Gastrocnemius medialis (tissue), 4 donors: Measurements from ENCODE around the gene GPR78. TPM values are rescaled to one million over a fixed set of nuclear protein-coding genes. Genes with fewer than 3 reads are reported as not detected.

ENCODE experiments used
- ATAC-seq, 2 donors: fragments of 150-250 bp; one replicate each; pipeline ENCODE4 v1.9.1; 2016
- DNase-seq, 2 donors: peaks; one replicate each; pipeline ENCODE4 v3.0.0-alpha.2; 2019
- H3K27ac ChIP-seq, 4 donors: fragments of 200-600 bp; sonication (generic); 1 replicate in 1 of 4; 2 replicates in 3 of 4; pipeline ENCODE4 v1.5.1; 2016 to 2018; ENCODE audit warnings: mild to moderate bottlenecking in 2 of 4, moderate library complexity in 1 of 4
- H3K27me3 ChIP-seq, 3 donors: fragments of 200-600 bp; sonication (generic) in 2 of 3; 1 replicate in 1 of 3; 2 replicates in 2 of 3; pipeline versions ENCODE4 v1.5.1 to v1.6.0; 2016 to 2019; ENCODE audit warnings: mild to moderate bottlenecking in 1 of 3, moderate library complexity in 1 of 3
- H3K36me3 ChIP-seq, 2 donors: fragments of 200-600 bp; sonication (generic) in 1 of 2; one replicate each; pipeline ENCODE4 v1.5.1; 2017 to 2018
- H3K4me1 ChIP-seq, 2 donors: fragments of 200-600 bp; sonication (generic) in 1 of 2; one replicate each; pipeline ENCODE4 v1.5.1; 2016 to 2017; ENCODE audit warnings: mild to moderate bottlenecking in 2 of 2
- H3K4me3 ChIP-seq, 4 donors: fragments of 200-600 bp; sonication (generic) in 3 of 4; 1 replicate in 1 of 4; 2 replicates in 3 of 4; pipeline ENCODE4 v1.5.1; 2016 to 2019; ENCODE audit warnings: mild to moderate bottlenecking in 2 of 4
- H3K9me3 ChIP-seq, 3 donors: fragments of 200-600 bp; sonication (generic) in 2 of 3; 1 replicate in 1 of 3; 2 replicates in 2 of 3; pipeline ENCODE4 v1.5.1; 2016 to 2019
- POLR2A ChIP-seq, 2 donors: fragments of 450-650 bp; IDR thresholded peaks; one replicate each; pipeline ENCODE4 v1.6.1; 2017; ENCODE audit warnings: antibody characterized with exemption in 2 of 2, mild to moderate bottlenecking in 2 of 2, moderate library complexity in 2 of 2
- in situ Hi-C, 4 donors: fragments of 200-750 bp; cut with MboI; loops; one replicate each; pipeline versions ENCODE4 v1.15.0 to v1.8.0; 2017; ENCODE audit warnings: low sequenced_read_pairs in 4 of 4
- intact Hi-C: fragments of 100-400 bp; cut with DNase I; formaldehyde crosslinking; loops from one replicate; pipeline ENCODE4 v1.15.1; 2023; ENCODE audit warnings: low total_unique reads
- total RNA-seq, 4 donors: library from RNA; depleted of rRNA; stranded (reverse); fragments of >200 nt; gene quantifications; one replicate each; pipeline versions ENCODE4 v1.1.0 to v1.2.3, GENCODE V29; 2016
- TF ChIP-seq, protein P1 (sequence below), 5 experiments: fragments of 450-650 bp in 3 of 5; fragments of 200-600 bp in 2 of 5; sonication (generic) in 2 of 5; IDR thresholded peaks in 4 of 5; conservative IDR thresholded peaks in 1 of 5; 1 replicate in 4 of 5; 2 replicates in 1 of 5; pipeline ENCODE4 v1.5.1; 2016 to 2019; ENCODE audit warnings: antibody characterized with exemption in 5 of 5, mild to moderate bottlenecking in 3 of 5, moderate library complexity in 3 of 5

GPR78 gene
- total RNA-seq, 4 donors from 2014 or later: not detected

DNA sequence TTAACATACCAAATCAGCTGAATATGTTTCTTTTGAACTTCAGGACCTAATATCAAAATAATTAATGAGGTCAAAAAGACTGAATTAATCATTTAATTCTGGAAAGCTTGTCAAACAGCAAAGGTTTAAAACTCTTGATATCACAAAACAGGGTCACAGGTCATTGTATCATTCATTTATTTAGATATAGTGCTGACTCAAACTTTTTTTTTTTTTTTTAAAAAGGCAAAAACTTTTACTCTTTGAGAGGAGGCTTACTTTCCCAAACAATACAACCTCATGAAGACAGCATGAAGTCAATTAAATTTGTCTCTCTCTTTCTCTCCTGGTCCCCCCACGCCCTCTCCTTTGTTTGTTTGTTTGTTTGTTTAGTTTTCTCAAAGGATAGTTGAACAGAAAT is 15.6 kb upstream of the GPR78 start:
- ATAC-seq: no peak
- in situ Hi-C loops: no loop called here

DNA sequence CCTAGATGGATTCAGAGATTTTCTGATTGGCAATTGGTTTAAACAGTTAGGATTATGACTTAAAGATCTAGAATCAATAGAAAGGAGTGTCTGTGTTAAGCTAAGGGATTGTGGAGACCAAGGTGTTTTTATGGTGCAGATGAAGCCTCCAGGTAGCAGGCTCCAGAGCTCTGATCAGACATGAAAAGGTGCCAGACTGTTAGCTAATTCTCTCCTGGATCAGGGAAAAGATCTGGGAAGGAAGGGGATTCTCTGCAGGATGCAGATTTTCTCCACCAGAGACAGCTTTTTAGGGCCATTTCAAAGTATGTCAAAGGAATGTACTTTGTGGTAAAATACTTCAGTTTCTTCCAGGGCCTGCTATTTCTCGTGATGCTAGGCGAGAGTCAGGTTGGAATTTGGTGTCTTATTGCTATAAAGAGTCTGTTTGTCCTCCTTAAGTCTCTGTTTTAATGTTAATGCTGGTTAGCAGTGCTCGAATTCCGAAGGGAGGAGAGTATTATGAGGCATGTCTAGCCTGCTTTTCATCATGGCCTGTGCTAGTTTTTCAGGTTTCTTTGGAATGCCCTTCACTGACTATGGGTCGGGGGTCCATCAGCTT is 12.0 kb upstream of the GPR78 start:
- TF ChIP-seq, protein P1, sequence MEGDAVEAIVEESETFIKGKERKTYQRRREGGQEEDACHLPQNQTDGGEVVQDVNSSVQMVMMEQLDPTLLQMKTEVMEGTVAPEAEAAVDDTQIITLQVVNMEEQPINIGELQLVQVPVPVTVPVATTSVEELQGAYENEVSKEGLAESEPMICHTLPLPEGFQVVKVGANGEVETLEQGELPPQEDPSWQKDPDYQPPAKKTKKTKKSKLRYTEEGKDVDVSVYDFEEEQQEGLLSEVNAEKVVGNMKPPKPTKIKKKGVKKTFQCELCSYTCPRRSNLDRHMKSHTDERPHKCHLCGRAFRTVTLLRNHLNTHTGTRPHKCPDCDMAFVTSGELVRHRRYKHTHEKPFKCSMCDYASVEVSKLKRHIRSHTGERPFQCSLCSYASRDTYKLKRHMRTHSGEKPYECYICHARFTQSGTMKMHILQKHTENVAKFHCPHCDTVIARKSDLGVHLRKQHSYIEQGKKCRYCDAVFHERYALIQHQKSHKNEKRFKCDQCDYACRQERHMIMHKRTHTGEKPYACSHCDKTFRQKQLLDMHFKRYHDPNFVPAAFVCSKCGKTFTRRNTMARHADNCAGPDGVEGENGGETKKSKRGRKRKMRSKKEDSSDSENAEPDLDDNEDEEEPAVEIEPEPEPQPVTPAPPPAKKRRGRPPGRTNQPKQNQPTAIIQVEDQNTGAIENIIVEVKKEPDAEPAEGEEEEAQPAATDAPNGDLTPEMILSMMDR (IDR thresholded peaks at IDR 0.05 in 4 of 5, conservative IDR thresholded peaks at IDR 0.05 in 1 of 5): no peak
- no peak for TF ChIP-seq POLR2A (IDR thresholded peaks at IDR 0.05)
- intact Hi-C loops: no loop called here
- H3K4me1 ChIP-seq: no peaks in the 10 kb centered on the region

More for the DNA sequence above, 15.6 kb upstream of the GPR78 start:
- no peak overlapping the region for H3K27ac ChIP-seq
- no peak for DNase-seq
- H3K4me1 ChIP-seq: no peaks in the 10 kb centered on the region
- no peak overlapping the region for H3K4me3 ChIP-seq
- peaks cover 0 to 6% (median 3%) of the 10 kb centered on the region in 3 donors for H3K27me3 ChIP-seq
- no peaks in the 10 kb centered on the region for H3K36me3 ChIP-seq
- intact Hi-C loops: no loop called here
- TF ChIP-seq, protein P1 (IDR thresholded peaks at IDR 0.05 in 4 of 5, conservative IDR thresholded peaks at IDR 0.05 in 1 of 5): no peak
- TF ChIP-seq POLR2A (IDR thresholded peaks at IDR 0.05): no peak
- H3K9me3 ChIP-seq: no peaks in the 10 kb centered on the region

DNA sequence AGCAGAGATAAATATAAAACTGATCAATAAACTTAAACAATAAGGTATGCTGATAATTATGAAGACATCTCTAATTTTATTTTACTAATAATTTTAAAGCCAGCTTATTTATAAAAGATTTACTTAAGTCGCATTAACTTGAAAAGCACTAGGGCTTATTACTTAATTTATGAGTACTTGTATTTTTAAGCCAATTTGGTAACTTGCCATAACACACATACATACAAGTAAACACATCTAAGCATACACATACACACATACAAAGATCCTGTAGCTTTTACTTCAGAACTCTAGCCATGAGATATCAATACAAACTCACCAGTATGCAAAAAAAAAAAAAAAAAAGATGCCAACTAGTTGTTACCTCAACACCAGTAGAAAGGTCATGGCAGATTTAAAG is 10.0 kb upstream of the GPR78 start:
- Histone ChIP-seq H3K9me3 (no peaks in the 10 kb centered on the region), H3K27me3 (peaks cover 0 to 6% (median 0%) of the 10 kb centered on the region in 3 donors), H3K4me1 (no peaks in the 10 kb centered on the region), H3K36me3 (no peaks in the 10 kb centered on the region), H3K27ac (no peak overlapping the region), H3K4me3 (no peak overlapping the region)
- intact Hi-C loops: no loop called here
- no peak for DNase-seq
- in situ Hi-C loops: no loop called here
- ATAC-seq: no peak
- no peak for TF ChIP-seq POLR2A (IDR thresholded peaks at IDR 0.05)
- TF ChIP-seq, protein P1 (IDR thresholded peaks at IDR 0.05 in 4 of 5, conservative IDR thresholded peaks at IDR 0.05 in 1 of 5): no peak

More for the DNA sequence above, 12.0 kb upstream of the GPR78 start:
- Histone ChIP-seq H3K36me3 (no peaks in the 10 kb centered on the region), H3K4me3 (no peak overlapping the region), H3K27ac (no peak overlapping the region), H3K27me3 (peaks cover 0 to 6% (median 0%) of the 10 kb centered on the region in 3 donors), H3K9me3 (no peaks in the 10 kb centered on the region)
- DNase-seq (no peak), ATAC-seq (no peak)
- in situ Hi-C loops: no loop called here

DNA sequence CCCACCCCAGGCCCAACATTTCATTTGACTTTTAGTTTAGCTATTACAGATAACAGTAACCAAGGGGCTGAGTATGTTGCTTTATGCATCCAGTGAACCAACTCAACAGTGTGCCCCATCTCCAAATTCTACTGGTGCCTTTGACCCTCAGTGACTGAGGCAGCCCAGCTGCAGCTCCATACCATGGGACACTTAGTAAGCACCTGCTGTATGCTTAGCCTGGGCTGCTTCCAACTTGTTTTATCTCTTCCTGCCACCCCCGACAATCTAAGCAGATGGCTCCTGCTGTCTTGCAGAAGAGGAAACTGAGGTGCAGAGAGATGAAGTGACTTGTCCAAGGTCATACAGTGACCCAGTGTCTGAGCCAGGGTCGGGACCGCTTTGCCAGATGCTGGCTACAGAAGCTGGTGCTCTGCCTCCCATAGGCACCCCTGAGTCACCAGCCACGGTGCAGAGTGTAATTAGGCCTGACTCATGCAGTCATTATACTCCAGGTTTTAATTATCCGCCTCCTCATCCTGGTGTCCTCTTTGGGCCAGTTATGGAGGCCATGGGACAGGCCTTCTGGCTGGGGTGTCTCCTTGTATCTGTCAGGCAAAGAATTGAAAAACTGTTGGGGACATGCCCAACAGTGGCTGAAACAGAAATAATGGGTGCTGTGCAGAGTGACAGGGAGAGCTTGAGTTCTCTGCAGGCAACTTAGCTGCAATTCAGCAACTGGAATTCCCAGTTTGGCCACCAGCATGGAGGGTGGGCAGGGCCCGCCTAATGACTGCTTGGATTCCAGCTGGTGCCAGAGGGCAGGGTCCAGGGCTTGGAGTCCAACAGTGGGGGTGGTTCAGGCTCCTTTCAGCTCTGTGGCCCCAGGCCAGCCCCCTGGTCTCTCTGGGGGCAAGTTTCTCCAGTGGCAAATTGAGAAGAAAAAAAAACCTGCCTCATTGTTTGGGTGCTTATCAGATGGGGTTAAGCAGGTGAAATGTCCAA is 8.2 kb upstream of the GPR78 start:
- Histone ChIP-seq H3K4me1 (no peaks in the 10 kb centered on the region), H3K36me3 (no peaks in the 10 kb centered on the region), H3K4me3 (no peak overlapping the region), H3K9me3 (no peaks in the 10 kb centered on the region), H3K27ac (no peak overlapping the region), H3K27me3 (peaks cover 0 to 7% (median 0%) of the 10 kb centered on the region in 3 donors)
- in situ Hi-C loops (no loop called here), intact Hi-C loops (no loop called here)
- DNase-seq (no peak), ATAC-seq (no peak)
- TF ChIP-seq POLR2A (IDR thresholded peaks at IDR 0.05): no peak
- TF ChIP-seq, protein P1 (IDR thresholded peaks at IDR 0.05 in 4 of 5, conservative IDR thresholded peaks at IDR 0.05 in 1 of 5): no peak
